Endodermal cell (in vitro differentiated cells): Measurements from ENCODE around the gene FGF14. TPM values are rescaled to one million over a fixed set of nuclear protein-coding genes. Genes with fewer than 3 reads are reported as not detected.

ENCODE experiments used
- DNase-seq: peaks from one replicate; pipeline ENCODE4 v3.0.0-alpha.2; 2017
- H3K27ac ChIP-seq: 2 replicates; pipeline ENCODE4 v1.5.1; 2013; ENCODE audit warnings: mild to moderate bottlenecking, low read depth, low read length, moderate library complexity
- H3K27me3 ChIP-seq: 2 replicates; pipeline ENCODE4 v1.6.1; 2013; ENCODE audit warnings: mild to moderate bottlenecking, low read length, moderate library complexity; ENCODE audit not compliant: insufficient read depth, control insufficient read depth, poor library complexity, severe bottlenecking
- H3K36me3 ChIP-seq: 2 replicates; pipeline ENCODE4 v1.7.0; 2013; ENCODE audit warnings: mild to moderate bottlenecking, low read length, moderate library complexity; ENCODE audit not compliant: control insufficient read depth, insufficient read depth
- H3K4me1 ChIP-seq: one replicate; pipeline ENCODE4 v1.7.0; 2013; ENCODE audit warnings: low read length; ENCODE audit not compliant: control insufficient read depth, insufficient read depth
- H3K4me3 ChIP-seq: 2 replicates; pipeline ENCODE4 v1.5.1; 2013; ENCODE audit warnings: mild to moderate bottlenecking, low read length, moderate library complexity
- H3K9ac ChIP-seq: 2 replicates; pipeline ENCODE4 v1.6.1; 2013; ENCODE audit warnings: mild to moderate bottlenecking, low read length, moderate library complexity; ENCODE audit not compliant: poor library complexity, severe bottlenecking; ENCODE audit errors: extremely low read depth
- H3K9me3 ChIP-seq: 2 replicates; pipeline ENCODE4 v1.6.1; 2013; ENCODE audit warnings: mild to moderate bottlenecking, low read length, moderate library complexity; ENCODE audit not compliant: control insufficient read depth
- H3K27ac Mint-ChIP-seq: 2 replicates; pipeline ENCODE4 v1.8.0; 2020; ENCODE audit warnings: mixed read lengths
- H3K27me3 Mint-ChIP-seq: 2 replicates; pipeline ENCODE4 v1.8.0; 2021; ENCODE audit warnings: mild to moderate bottlenecking, mixed read lengths; ENCODE audit not compliant: insufficient read depth
- H3K36me3 Mint-ChIP-seq: 2 replicates; pipeline ENCODE4 v1.8.0; 2020; ENCODE audit warnings: low read depth, mixed read lengths
- H3K4me1 Mint-ChIP-seq: 2 replicates; pipeline ENCODE4 v1.8.0; 2020; ENCODE audit warnings: mixed read lengths
- H3K4me3 Mint-ChIP-seq: 2 replicates; pipeline ENCODE4 v1.8.0; 2020; ENCODE audit warnings: mild to moderate bottlenecking, moderate library complexity, mixed read lengths
- H3K9me3 Mint-ChIP-seq: 2 replicates; pipeline ENCODE4 v1.8.0; 2020; ENCODE audit warnings: mild to moderate bottlenecking, mixed read lengths
- WGBS, 2 experiments: methylation state at CpG; one replicate each; pipeline versions ENCODE4 v1.1.5 to v1.1.7; 2013; ENCODE audit warnings: missing lambda C conversion rate in 2 of 2, mixed read lengths in 1 of 2; ENCODE audit not compliant: insufficient coverage in 1 of 2, insufficient read length in 1 of 2; 5-methylcytosine and 5-hydroxymethylcytosine counted together
- total RNA-seq, 2 donors: library from RNA; stranded (reverse); fragmentation: NEBNext Ultra II Directional in 1 of 2; extraction: Animal tissue kit (Norgen Biotek cat#: 25700) in 1 of 2; gene quantifications; 2 replicates in 1 of 2; 3 replicates in 1 of 2; pipeline ENCODE4 v1.2.1, GENCODE V29; 2021
- TF ChIP-seq, protein P1 (sequence below): fragments of 200-600 bp; sonication (generic); conservative IDR thresholded peaks from 2 replicates; pipeline ENCODE4 v1.5.0; 2021; ENCODE audit warnings: antibody characterized with exemption, mild to moderate bottlenecking

The FGF14 gene
- total RNA-seq, 2 donors from 2014 or later: 0.15 to 0.26 TPM

DNA sequence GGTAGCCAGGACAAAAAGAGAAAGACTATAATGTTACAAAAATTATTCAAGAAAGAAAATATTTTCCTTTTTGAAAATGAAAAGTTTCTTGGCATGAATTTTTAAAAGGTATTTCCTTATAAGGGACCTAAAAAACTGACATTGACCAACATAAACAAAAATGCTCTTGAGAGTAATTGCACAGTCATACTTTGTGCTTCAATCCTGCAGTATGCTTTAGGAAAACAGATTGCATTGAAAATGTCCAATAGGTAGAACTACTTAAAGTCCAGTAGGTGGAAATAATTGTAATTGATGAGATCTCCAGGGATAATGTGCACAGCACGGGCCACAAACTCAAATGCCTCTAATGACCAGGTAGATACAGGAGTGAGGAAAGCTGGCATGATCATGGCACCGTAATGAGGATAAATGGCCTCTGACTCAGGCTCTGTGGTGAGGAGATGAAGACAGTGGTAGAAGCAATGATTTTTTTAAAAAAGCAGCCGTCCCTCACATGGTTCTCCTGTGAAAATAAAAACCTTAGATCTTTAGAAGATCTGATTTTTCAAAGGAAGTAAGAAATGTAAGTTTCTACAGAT, 671.3 kb downstream of the FGF14 start:
- Mint-ChIP-seq H3K4me3 (no peak overlapping the region), H3K9me3 (no peaks in the 10 kb centered on the region), H3K4me1 (peaks cover 6% of the 10 kb centered on the region), H3K27me3 (no peaks in the 10 kb centered on the region), H3K27ac (no peak overlapping the region), H3K36me3 (no peaks in the 10 kb centered on the region)
- 95 to 100% methylated on average over 3 of the region's 3 CpGs for WGBS, 2 experiments
- Histone ChIP-seq H3K9me3 (no peaks in the 10 kb centered on the region), H3K27me3 (no peaks in the 10 kb centered on the region), H3K27ac (no peak overlapping the region), H3K9ac (no peak overlapping the region), H3K4me1 (no peaks in the 10 kb centered on the region), H3K4me3 (no peak overlapping the region), H3K36me3 (no peaks in the 10 kb centered on the region)
- no peak for DNase-seq
- TF ChIP-seq, protein P1, sequence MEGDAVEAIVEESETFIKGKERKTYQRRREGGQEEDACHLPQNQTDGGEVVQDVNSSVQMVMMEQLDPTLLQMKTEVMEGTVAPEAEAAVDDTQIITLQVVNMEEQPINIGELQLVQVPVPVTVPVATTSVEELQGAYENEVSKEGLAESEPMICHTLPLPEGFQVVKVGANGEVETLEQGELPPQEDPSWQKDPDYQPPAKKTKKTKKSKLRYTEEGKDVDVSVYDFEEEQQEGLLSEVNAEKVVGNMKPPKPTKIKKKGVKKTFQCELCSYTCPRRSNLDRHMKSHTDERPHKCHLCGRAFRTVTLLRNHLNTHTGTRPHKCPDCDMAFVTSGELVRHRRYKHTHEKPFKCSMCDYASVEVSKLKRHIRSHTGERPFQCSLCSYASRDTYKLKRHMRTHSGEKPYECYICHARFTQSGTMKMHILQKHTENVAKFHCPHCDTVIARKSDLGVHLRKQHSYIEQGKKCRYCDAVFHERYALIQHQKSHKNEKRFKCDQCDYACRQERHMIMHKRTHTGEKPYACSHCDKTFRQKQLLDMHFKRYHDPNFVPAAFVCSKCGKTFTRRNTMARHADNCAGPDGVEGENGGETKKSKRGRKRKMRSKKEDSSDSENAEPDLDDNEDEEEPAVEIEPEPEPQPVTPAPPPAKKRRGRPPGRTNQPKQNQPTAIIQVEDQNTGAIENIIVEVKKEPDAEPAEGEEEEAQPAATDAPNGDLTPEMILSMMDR: no peak

DNA sequence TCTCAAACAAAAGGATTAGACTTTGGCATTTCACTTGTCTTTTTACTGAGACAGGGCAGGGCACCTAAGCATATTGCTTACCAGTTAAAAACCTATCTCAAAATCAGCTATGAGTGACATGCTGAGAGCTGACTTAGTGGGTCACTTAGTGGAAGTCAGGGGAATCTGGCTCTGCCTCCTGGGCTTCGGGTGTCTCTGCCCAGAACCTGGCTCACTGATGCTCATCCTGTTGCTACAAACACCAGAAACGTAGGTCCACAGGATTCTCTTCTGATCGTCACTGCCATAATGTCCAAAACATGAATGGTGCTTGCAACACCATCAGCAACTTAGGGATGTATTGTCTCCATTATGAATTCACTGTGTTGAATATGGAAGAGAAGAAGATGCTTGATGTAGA, 673.2 kb downstream of the FGF14 start:
- Mint-ChIP-seq H3K36me3 (no peaks in the 10 kb centered on the region), H3K27me3 (no peaks in the 10 kb centered on the region)

DNA sequence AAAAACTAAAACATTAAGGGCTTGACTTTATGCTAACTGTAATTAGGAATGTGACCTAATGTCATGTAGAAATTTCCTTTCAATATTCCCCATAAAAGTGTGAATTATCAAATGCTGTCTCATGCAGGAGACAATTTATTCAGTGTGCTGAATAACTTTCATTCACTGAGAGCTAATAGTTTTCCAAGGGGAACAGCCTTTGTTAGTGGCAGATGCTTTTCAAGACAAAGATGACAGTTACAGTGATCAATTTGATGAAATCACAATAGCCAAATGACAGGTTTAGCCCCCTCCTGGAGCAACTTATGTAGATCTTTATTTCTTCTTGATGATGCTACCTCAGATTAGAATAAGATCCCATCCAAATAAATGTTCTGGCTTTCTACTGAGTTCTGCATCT, 673.8 kb downstream of the FGF14 start:
- Histone ChIP-seq H3K27ac (no peak overlapping the region), H3K9ac (no peak overlapping the region), H3K27me3 (no peaks in the 10 kb centered on the region), H3K9me3 (no peaks in the 10 kb centered on the region), H3K4me3 (no peak overlapping the region), H3K4me1 (no peaks in the 10 kb centered on the region), H3K36me3 (no peaks in the 10 kb centered on the region)
- DNase-seq: no peak
- H3K4me1 Mint-ChIP-seq: no peaks in the 10 kb centered on the region
- no peaks in the 10 kb centered on the region for H3K36me3 Mint-ChIP-seq
- no peak overlapping the region for H3K4me3 Mint-ChIP-seq
- no peaks in the 10 kb centered on the region for H3K27me3 Mint-ChIP-seq
- no peaks in the 10 kb centered on the region for H3K9me3 Mint-ChIP-seq
- TF ChIP-seq, protein P1: no peak
- H3K27ac Mint-ChIP-seq: no peak overlapping the region

More for the DNA sequence above, 673.2 kb downstream of the FGF14 start:
- H3K9me3 Mint-ChIP-seq: no peaks in the 10 kb centered on the region
- Histone ChIP-seq H3K9ac (no peak overlapping the region), H3K27me3 (no peaks in the 10 kb centered on the region), H3K4me1 (no peaks in the 10 kb centered on the region), H3K9me3 (no peaks in the 10 kb centered on the region), H3K4me3 (no peak overlapping the region), H3K27ac (no peak overlapping the region), H3K36me3 (no peaks in the 10 kb centered on the region)
- DNase-seq: no peak
- no peak overlapping the region for H3K27ac Mint-ChIP-seq
- TF ChIP-seq, protein P1: no peak
- no peak overlapping the region for H3K4me3 Mint-ChIP-seq
- H3K4me1 Mint-ChIP-seq: no peaks in the 10 kb centered on the region
- 86 to 100% methylated on average over 3 of the region's 3 CpGs for WGBS, 2 experiments
